H1 (cell line): ENCODE results near the gene RNF220. TPM values are rescaled to one million over a fixed set of nuclear protein-coding genes. Genes with fewer than 3 reads are reported as not detected.

Experiments
- ATF3 ChIP-seq: IDR thresholded peaks from 2 replicates; pipeline ENCODE4 v1.6.1; 2011; ENCODE audit warnings: low read depth, mild to moderate bottlenecking, low read length; ENCODE audit not compliant: insufficient read depth
- CHD7 ChIP-seq: fragments of 300-600 bp; sonication (generic); IDR thresholded peaks from 2 replicates; pipeline ENCODE4 v1.7.1; 2012; ENCODE audit warnings: low read length, moderate library complexity, mild to moderate bottlenecking, inconsistent platforms; ENCODE audit not compliant: insufficient replicate concordance
- CTCF ChIP-seq, 3 experiments: IDR thresholded peaks; 1 replicate in 2 of 3; 2 replicates in 1 of 3; pipeline versions ENCODE4 v1.5.1 to v1.6.1; 2011; ENCODE audit warnings: low read length in 3 of 3, mild to moderate bottlenecking in 3 of 3, inconsistent platforms in 2 of 3, low read depth in 1 of 3, moderate library complexity in 1 of 3; ENCODE audit not compliant: insufficient read depth in 1 of 3; ENCODE audit errors: control extremely low read depth in 1 of 3
- JUN ChIP-seq: IDR thresholded peaks from 2 replicates; pipeline ENCODE4 v1.6.1; 2011; ENCODE audit warnings: low read depth, mild to moderate bottlenecking, improper control_type of control experiment, low read length
- KDM5A ChIP-seq: fragments of 200-600 bp; IDR thresholded peaks from 2 replicates; pipeline ENCODE4 v1.7.1; 2012; ENCODE audit warnings: mild to moderate bottlenecking, low read length, inconsistent platforms, mixed read lengths
- polyA plus RNA-seq, 7 experiments: library from polyadenylated mRNA; depleted of rRNA in 3 of 7; stranded (reverse) in 5 of 7; unstranded in 2 of 7; fragments of >200 nt in 5 of 7; fragments of 200-250 nt in 2 of 7; gene quantifications; 1 replicate in 5 of 7; 2 replicates in 1 of 7; 4 replicates in 1 of 7; pipeline versions ENCODE4 v1.2.1 to v1.2.3, GENCODE V29; 2011 to 2013; ENCODE audit warnings: missing spikeins in 2 of 7, mixed read lengths in 2 of 7
- total RNA-seq: library from RNA; stranded (reverse); fragmentation: NEBNext Ultra II Directional; extraction: Animal tissue kit (Norgen Biotek cat#: 25700); gene quantifications from 2 replicates; pipeline ENCODE4 v1.2.1, GENCODE V29; 2021

The RNF220 gene
- total and polyA plus RNA-seq, 2 of the 8 experiments (the other 6 are each of a cell fraction or from before 2014, with no cell fraction given): 123 to 160 TPM

- no peak for TF ChIP-seq CHD7
- no peak for TF ChIP-seq JUN
- TF ChIP-seq CTCF (IDR thresholded peaks at IDR 0.05; ENCODE audit: control extremely low read depth in 1 of 3, insufficient read depth in 1 of 3, low read depth in 1 of 3, low read length in 3 of 3): no peak
- no peak for TF ChIP-seq KDM5A
- TF ChIP-seq ATF3: no peak
These were observed 270.1 kb downstream of the RNF220 start (continued) for GRCh38 chr1:44675186-44675585.
